NCI-H1048 (cell line): Measurements from ENCODE around the gene NME3.

Experiments used
- DNase-seq: peaks from one replicate; lab custom pipeline; 2025; lab: John Stamatoyannopoulos, UW

The NME3 gene

GRCh38 chr16:1780677-1781072 lies 9.3 kb upstream of the NME3 start:
- no peak for DNase-seq

GRCh38 chr16:1779741-1780676 lies 8.7 kb upstream of the NME3 start:
- no peak for DNase-seq

GRCh38 chr16:1779234-1779701 lies 7.9 kb upstream of the NME3 start:
- no peak for DNase-seq

- no peak for DNase-seq
These were observed 7.1 kb upstream of the NME3 start for GRCh38 chr16:1778200-1779179.

- DNase-seq, result no peak
These were observed 6.2 kb upstream of the NME3 start for GRCh38 chr16:1777375-1778199.

- no peak for DNase-seq
These were observed 5.6 kb upstream of the NME3 start for GRCh38 chr16:1776991-1777374.

GRCh38 chr16:1776672-1776955 lies 5.3 kb upstream of the NME3 start:
- DNase-seq, result no peak

GRCh38 chr16:1775846-1776671 lies 4.7 kb upstream of the NME3 start:
- no peak for DNase-seq

- DNase-seq, result no peak
These were observed 3.9 kb upstream of the NME3 start for GRCh38 chr16:1775006-1775845.

GRCh38 chr16:1774448-1774780 lies 3.1 kb upstream of the NME3 start:
- DNase-seq, result no peak

GRCh38 chr16:1773703-1774447 lies 2.5 kb upstream of the NME3 start:
- DNase-seq, result no peak

GRCh38 chr16:1772908-1773702 lies 1.8 kb upstream of the NME3 start, which contains the start of gene MRPS34:
MRPS34 (minus strand) TSS chr16:1773134; CDS start chr16:1773119, 15 bp downstream.
- peak; percentile 13 for DNase-seq

- no peak for DNase-seq
These were observed 1.1 kb upstream of the NME3 start, which contains the start of gene EME2 for GRCh38 chr16:1772362-1772907. EME2 (plus strand) TSS chr16:1772810; CDS start chr16:1773228, 418 bp downstream.

- no peak for DNase-seq
These were observed 570 bp upstream of the NME3 start for GRCh38 chr16:1771864-1772361.

GRCh38 chr16:1770328-1771187 lies 785 bp downstream of the NME3 start:
- no peak for DNase-seq

GRCh38 chr16:1769402-1770300 lies 1.7 kb downstream of the NME3 start:
- DNase-seq, result no peak
